K562 (cell line): ENCODE results near the gene GNGT2. TPM values are rescaled to one million over a fixed set of nuclear protein-coding genes. Genes with fewer than 3 reads are reported as not detected.

Source experiments
- CREM ChIP-seq: IDR thresholded peaks from 2 replicates; pipeline ENCODE4 v1.6.1; 2014; ENCODE audit warnings: antibody characterized with exemption, low read depth
- EP300 ChIP-seq: IDR thresholded peaks from 2 replicates; pipeline ENCODE4 v1.6.1; 2012; ENCODE audit warnings: low read length, improper control_type of control experiment
- GATAD2B ChIP-seq: fragments of 450-650 bp; IDR thresholded peaks from 2 replicates; pipeline ENCODE4 v1.6.1; 2017; ENCODE audit warnings: mild to moderate bottlenecking, borderline replicate concordance
- HNRNPUL1 ChIP-seq: fragments of 200-400 bp; formaldehyde crosslinking; IDR thresholded peaks from 2 replicates; pipeline ENCODE4 v1.6.1; 2017; ENCODE audit warnings: low read length
- PHF8 ChIP-seq: fragments of 200-600 bp; sonication (generic); IDR thresholded peaks from 2 replicates; pipeline ENCODE4 v1.6.1; 2012; ENCODE audit warnings: mixed run types, mild to moderate bottlenecking, inconsistent platforms, low read length, moderate library complexity, borderline replicate concordance
- RFX7 ChIP-seq: fragments of 250-450 bp; sonication (Bioruptor Pico); IDR thresholded peaks from 2 replicates; pipeline ENCODE4 v1.5.1; 2021; ENCODE audit warnings: mild to moderate bottlenecking
- TEAD2 ChIP-seq: fragments of 450-650 bp; IDR thresholded peaks from 2 replicates; pipeline ENCODE4 v1.6.1; 2016; ENCODE audit warnings: missing genetic modification characterization, control low read depth, missing compliant biosample characterization
- ZBED1 ChIP-seq: IDR thresholded peaks from 2 replicates; pipeline ENCODE4 v1.6.1; 2014
- ZBTB1 ChIP-seq: sonication (generic); formaldehyde crosslinking; IDR thresholded peaks from 2 replicates; pipeline ENCODE4 v1.8.1; 2023; ENCODE audit warnings: missing genetic modification reagents, low read depth, mild to moderate bottlenecking, borderline replicate concordance
- ZKSCAN1 ChIP-seq: fragments of 150-350 bp; IDR thresholded peaks from 2 replicates; pipeline ENCODE4 v1.6.1; 2016; ENCODE audit warnings: low read depth, low read length
- ZNF316 ChIP-seq: fragments of 450-650 bp; IDR thresholded peaks from 2 replicates; pipeline ENCODE4 v1.6.1; 2016
- ZNF436 ChIP-seq: fragments of 250-450, 450-650 bp; sonication (Bioruptor Pico); formaldehyde crosslinking; IDR thresholded peaks from 2 replicates; pipeline ENCODE4 v1.7.0; 2020; ENCODE audit warnings: mild to moderate bottlenecking
- ZNF507 ChIP-seq: conservative IDR thresholded peaks from 2 replicates; pipeline ENCODE4 v1.6.1; 2017; ENCODE audit warnings: missing genetic modification characterization, missing compliant biosample characterization
- polyA plus RNA-seq, 8 experiments: library from polyadenylated mRNA; depleted of rRNA in 4 of 8; stranded (reverse) in 5 of 8; unstranded in 3 of 8; fragments of >200 nt; fragmentation: Nextera tagmentation in 2 of 8; fragmentation: Illumina TruSeq in 1 of 8; extraction: Ambion mirVana in 2 of 8; extraction: Trizol in 1 of 8; gene quantifications; 2 replicates each; pipeline versions ENCODE4 v1.2.1 to v1.2.3, GENCODE V29; 2011 to 2014; ENCODE audit warnings: inconsistent platforms in 1 of 8, missing spikeins in 1 of 8
- total RNA-seq, 7 experiments: library from RNA; depleted of rRNA in 6 of 7; stranded (reverse); fragments of >200 nt in 6 of 7; fragmentation: Illumina TruSeq in 2 of 7; extraction: Trizol in 2 of 7; gene quantifications; 2 replicates each; pipeline versions ENCODE4 v1.2.1 to v1.2.3, GENCODE V29; 2011 to 2021; ENCODE audit warnings: low replicate concordance in 1 of 7
- TF ChIP-seq, protein P1 (sequence below): sonication (generic); formaldehyde crosslinking; IDR thresholded peaks from 2 replicates; pipeline ENCODE4 v1.8.1; 2023; ENCODE audit warnings: mild to moderate bottlenecking, missing genetic modification reagents
- TF ChIP-seq, protein P2 (sequence below): sonication (generic); formaldehyde crosslinking; IDR thresholded peaks from 2 replicates; pipeline ENCODE4 v1.8.1; 2023; ENCODE audit warnings: mild to moderate bottlenecking, missing genetic modification reagents
- TF ChIP-seq, protein P3 (sequence below): IDR thresholded peaks from 2 replicates; pipeline ENCODE4 v1.6.1; 2012; ENCODE audit warnings: low read depth, low read length, improper control_type of control experiment, borderline replicate concordance
- TF ChIP-seq, protein P4 (sequence below): sonication (generic); formaldehyde crosslinking; IDR thresholded peaks from 2 replicates; pipeline ENCODE4 v1.8.0; 2022; ENCODE audit warnings: mild to moderate bottlenecking, missing genetic modification reagents
- TF ChIP-seq, protein P5 (sequence below), 2 experiments: IDR thresholded peaks; 2 replicates each; pipeline ENCODE4 v1.6.1; 2011; ENCODE audit warnings: borderline replicate concordance in 1 of 2, control low read depth in 1 of 2, low read depth in 1 of 2, low read length in 1 of 2, mild to moderate bottlenecking in 1 of 2, mixed read lengths in 1 of 2, moderate library complexity in 1 of 2; ENCODE audit not compliant: insufficient read depth in 1 of 2, insufficient read length in 1 of 2, poor library complexity in 1 of 2, severe bottlenecking in 1 of 2; ENCODE audit errors: extremely low read depth in 1 of 2

GNGT2 gene
- total and polyA plus RNA-seq, 9 of the 15 experiments (the other 6 are each of a cell fraction or from before 2014, with no cell fraction given): not detected

DNA sequence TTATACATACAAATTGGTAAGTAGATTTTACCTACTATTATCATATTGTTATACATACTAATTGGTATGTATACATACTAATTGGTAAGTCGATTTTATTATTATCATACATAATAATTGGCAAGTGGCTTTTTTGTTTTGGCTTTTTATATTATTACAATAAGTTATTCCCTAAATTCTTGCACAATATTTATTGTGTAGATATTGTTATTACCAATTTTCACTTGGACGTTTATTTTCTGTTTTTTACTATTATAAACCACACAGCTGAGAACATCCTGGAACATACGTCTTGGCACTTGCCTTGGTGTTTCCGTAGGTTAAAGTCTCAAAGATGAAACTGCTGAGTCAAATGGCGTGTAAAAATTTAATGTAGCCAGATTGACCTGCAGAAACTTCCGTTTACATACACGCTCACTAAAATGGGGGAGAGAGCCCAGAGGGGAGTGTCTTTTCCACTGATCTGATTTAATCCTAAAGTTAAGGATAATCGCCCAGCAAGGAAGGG, 18.9 kb downstream of the GNGT2 start (continued):
- TF ChIP-seq, protein P1, sequence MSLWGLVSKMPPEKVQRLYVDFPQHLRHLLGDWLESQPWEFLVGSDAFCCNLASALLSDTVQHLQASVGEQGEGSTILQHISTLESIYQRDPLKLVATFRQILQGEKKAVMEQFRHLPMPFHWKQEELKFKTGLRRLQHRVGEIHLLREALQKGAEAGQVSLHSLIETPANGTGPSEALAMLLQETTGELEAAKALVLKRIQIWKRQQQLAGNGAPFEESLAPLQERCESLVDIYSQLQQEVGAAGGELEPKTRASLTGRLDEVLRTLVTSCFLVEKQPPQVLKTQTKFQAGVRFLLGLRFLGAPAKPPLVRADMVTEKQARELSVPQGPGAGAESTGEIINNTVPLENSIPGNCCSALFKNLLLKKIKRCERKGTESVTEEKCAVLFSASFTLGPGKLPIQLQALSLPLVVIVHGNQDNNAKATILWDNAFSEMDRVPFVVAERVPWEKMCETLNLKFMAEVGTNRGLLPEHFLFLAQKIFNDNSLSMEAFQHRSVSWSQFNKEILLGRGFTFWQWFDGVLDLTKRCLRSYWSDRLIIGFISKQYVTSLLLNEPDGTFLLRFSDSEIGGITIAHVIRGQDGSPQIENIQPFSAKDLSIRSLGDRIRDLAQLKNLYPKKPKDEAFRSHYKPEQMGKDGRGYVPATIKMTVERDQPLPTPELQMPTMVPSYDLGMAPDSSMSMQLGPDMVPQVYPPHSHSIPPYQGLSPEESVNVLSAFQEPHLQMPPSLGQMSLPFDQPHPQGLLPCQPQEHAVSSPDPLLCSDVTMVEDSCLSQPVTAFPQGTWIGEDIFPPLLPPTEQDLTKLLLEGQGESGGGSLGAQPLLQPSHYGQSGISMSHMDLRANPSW (CRISPR knock-in tag): no peak
- TF ChIP-seq, protein P2, sequence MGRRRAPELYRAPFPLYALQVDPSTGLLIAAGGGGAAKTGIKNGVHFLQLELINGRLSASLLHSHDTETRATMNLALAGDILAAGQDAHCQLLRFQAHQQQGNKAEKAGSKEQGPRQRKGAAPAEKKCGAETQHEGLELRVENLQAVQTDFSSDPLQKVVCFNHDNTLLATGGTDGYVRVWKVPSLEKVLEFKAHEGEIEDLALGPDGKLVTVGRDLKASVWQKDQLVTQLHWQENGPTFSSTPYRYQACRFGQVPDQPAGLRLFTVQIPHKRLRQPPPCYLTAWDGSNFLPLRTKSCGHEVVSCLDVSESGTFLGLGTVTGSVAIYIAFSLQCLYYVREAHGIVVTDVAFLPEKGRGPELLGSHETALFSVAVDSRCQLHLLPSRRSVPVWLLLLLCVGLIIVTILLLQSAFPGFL (CRISPR knock-in tag): no peak
- TF ChIP-seq TEAD2 (tag): no peak
- TF ChIP-seq PHF8: no peak
- no peak for TF ChIP-seq ZBTB1
- TF ChIP-seq RFX7: no peak
- TF ChIP-seq ZKSCAN1: no peak
- no peak for TF ChIP-seq ZNF436 (CRISPR knock-in tag)
- TF ChIP-seq ZNF507 (tag): no peak
- TF ChIP-seq EP300: no peak
- TF ChIP-seq CREM: no peak
- peak; percentile 93 for TF ChIP-seq ZNF316
- TF ChIP-seq HNRNPUL1: no peak
- no peak for TF ChIP-seq ZBED1
- TF ChIP-seq, protein P3, sequence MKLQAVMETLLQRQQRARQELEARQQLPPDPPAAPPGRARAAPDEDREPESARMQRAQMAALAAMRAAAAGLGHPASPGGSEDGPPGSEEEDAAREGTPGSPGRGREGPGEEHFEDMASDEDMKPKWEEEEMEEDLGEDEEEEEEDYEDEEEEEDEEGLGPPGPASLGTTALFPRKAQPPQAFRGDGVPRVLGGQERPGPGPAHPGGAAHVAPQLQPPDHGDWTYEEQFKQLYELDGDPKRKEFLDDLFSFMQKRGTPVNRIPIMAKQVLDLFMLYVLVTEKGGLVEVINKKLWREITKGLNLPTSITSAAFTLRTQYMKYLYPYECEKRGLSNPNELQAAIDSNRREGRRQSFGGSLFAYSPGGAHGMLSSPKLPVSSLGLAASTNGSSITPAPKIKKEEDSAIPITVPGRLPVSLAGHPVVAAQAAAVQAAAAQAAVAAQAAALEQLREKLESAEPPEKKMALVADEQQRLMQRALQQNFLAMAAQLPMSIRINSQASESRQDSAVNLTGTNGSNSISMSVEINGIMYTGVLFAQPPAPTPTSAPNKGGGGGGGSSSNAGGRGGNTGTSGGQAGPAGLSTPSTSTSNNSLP: peak; percentile 64; the same call in 1 of the 2 replicates
- TF ChIP-seq GATAD2B: 0 out of 2 replicates have a peak, but pooled peaks have one; percentile 63
- TF ChIP-seq, protein P4, sequence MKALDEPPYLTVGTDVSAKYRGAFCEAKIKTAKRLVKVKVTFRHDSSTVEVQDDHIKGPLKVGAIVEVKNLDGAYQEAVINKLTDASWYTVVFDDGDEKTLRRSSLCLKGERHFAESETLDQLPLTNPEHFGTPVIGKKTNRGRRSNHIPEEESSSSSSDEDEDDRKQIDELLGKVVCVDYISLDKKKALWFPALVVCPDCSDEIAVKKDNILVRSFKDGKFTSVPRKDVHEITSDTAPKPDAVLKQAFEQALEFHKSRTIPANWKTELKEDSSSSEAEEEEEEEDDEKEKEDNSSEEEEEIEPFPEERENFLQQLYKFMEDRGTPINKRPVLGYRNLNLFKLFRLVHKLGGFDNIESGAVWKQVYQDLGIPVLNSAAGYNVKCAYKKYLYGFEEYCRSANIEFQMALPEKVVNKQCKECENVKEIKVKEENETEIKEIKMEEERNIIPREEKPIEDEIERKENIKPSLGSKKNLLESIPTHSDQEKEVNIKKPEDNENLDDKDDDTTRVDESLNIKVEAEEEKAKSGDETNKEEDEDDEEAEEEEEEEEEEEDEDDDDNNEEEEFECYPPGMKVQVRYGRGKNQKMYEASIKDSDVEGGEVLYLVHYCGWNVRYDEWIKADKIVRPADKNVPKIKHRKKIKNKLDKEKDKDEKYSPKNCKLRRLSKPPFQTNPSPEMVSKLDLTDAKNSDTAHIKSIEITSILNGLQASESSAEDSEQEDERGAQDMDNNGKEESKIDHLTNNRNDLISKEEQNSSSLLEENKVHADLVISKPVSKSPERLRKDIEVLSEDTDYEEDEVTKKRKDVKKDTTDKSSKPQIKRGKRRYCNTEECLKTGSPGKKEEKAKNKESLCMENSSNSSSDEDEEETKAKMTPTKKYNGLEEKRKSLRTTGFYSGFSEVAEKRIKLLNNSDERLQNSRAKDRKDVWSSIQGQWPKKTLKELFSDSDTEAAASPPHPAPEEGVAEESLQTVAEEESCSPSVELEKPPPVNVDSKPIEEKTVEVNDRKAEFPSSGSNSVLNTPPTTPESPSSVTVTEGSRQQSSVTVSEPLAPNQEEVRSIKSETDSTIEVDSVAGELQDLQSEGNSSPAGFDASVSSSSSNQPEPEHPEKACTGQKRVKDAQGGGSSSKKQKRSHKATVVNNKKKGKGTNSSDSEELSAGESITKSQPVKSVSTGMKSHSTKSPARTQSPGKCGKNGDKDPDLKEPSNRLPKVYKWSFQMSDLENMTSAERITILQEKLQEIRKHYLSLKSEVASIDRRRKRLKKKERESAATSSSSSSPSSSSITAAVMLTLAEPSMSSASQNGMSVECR (CRISPR knock-in tag): no peak
- TF ChIP-seq, protein P5, sequence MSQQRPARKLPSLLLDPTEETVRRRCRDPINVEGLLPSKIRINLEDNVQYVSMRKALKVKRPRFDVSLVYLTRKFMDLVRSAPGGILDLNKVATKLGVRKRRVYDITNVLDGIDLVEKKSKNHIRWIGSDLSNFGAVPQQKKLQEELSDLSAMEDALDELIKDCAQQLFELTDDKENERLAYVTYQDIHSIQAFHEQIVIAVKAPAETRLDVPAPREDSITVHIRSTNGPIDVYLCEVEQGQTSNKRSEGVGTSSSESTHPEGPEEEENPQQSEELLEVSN (IDR thresholded peaks at IDR 0.05; ENCODE audit: borderline replicate concordance in 1 of 2, extremely low read depth in 1 of 2, insufficient read depth in 1 of 2, insufficient read length in 1 of 2, low read depth in 1 of 2, low read length in 1 of 2, poor library complexity in 1 of 2, severe bottlenecking in 1 of 2): no peak
